Measurements from ENCODE around the gene CRYGB. TPM values are rescaled to one million over a fixed set of nuclear protein-coding genes. Genes with fewer than 3 reads are reported as not detected.

The CRYGB gene
- total and polyA plus RNA-seq, 2 experiments from 2014 or later = not detected

DNA sequence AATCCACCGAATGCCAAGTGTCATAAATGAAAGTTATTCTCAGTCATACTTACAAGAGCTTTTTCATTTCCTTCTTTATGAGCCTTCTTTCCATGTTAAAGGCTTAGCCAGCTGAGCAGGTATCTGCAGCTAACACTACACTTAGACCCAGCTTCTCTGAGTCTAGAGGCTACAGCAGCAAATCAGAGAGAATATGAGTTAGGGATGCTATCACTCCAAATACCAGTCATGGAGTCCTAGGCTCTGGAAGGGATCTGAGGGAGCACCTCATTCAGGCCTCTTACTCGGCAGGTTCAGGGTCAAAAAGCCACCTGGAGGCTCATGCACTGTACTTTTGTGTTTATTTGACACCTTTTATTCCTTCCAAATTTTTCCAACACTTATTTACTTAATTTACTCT is 40.9 kb upstream of the CRYGB start:
- no peak for DNase-seq (ENCODE audit: low read depth in 1 of 2, low spot score in 1 of 2)
- no peak overlapping the region for H3K27ac ChIP-seq
- H3K27me3 ChIP-seq = no peaks in the 10 kb centered on the region
- no peaks in the 10 kb centered on the region for H3K36me3 ChIP-seq
- no peak overlapping the region for H3K4me3 ChIP-seq
- H3K4me1 ChIP-seq (ENCODE audit: low read depth) = no peaks in the 10 kb centered on the region
- no peak for TF ChIP-seq CTCF (IDR thresholded peaks at IDR 0.05; ENCODE audit: low read depth, low read length)
- H3K9me3 ChIP-seq (ENCODE audit: low read depth) = no peaks in the 10 kb centered on the region

DNA sequence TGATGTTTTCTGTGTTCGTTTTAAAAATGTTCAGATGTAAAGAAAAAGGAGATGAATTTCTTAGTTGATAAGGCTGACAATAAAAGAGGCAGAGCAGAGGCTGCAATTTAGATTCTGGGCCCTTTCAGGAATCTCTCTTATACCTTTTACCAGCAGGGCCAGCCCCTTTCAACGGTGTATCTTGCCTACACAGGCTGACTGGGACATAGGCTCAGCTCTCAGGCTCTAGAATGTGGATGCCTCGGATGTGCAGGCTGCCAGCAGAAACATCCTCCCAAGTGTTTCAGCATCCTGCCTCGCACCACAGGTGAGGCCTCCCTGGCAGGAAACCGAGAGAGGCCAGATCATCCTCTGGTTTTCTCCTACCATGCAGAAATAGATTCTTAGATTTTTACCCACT is 40.5 kb upstream of the CRYGB start:
- no peak overlapping the region for H3K27ac ChIP-seq
- no peaks in the 10 kb centered on the region for H3K4me1 ChIP-seq (ENCODE audit: low read depth)
- H3K9me3 ChIP-seq (ENCODE audit: low read depth) = no peaks in the 10 kb centered on the region
- H3K36me3 ChIP-seq = no peaks in the 10 kb centered on the region
- no peaks in the 10 kb centered on the region for H3K27me3 ChIP-seq
- DNase-seq (ENCODE audit: low read depth in 1 of 2, low spot score in 1 of 2) = no peak
- no peak overlapping the region for H3K4me3 ChIP-seq
- TF ChIP-seq CTCF (IDR thresholded peaks at IDR 0.05; ENCODE audit: low read depth, low read length) = no peak

DNA sequence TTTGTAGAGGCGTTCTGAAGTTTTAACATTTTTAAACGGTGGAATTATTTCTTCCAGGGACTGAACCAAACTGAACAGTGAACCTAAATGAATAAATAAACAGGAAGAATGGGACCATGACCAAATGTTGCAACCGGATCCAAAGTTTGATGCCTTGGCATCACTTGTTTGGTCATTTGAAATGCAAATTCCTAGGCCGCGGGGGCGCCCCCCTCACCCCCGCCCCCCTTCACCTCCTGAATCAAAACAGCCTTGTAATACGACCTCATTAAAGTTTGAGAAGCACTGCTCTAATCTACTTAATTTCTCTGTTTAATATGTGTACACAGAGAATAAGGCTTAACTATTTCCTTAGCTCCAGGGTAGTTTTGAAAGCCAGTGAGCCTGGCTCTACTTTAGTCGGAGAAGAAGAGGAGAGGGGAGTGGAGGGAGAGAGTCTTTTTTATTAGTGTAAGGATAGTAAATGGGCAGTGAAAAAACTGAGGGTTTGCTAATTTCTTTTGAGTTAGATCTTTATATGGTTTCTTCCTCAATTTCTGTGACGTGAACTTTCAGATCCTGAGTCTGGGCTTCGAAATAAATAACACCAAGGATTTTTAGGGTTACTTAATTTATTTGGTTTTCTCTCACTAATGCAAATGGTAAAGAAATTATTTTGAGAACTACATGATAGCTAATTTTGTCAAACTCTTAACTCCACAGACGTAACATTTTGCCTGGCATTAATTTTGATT is 38.2 kb upstream of the CRYGB start:
- Histone ChIP-seq H3K27ac (no peak overlapping the region), H3K36me3 (no peaks in the 10 kb centered on the region), H3K4me1 (ENCODE audit: low read depth) (no peaks in the 10 kb centered on the region), H3K27me3 (no peaks in the 10 kb centered on the region), H3K9me3 (ENCODE audit: low read depth) (no peaks in the 10 kb centered on the region), H3K4me3 (no peak overlapping the region)
- TF ChIP-seq CTCF (IDR thresholded peaks at IDR 0.05; ENCODE audit: low read depth, low read length) = no peak
- no peak for DNase-seq (ENCODE audit: low read depth in 1 of 2, low spot score in 1 of 2)

DNA sequence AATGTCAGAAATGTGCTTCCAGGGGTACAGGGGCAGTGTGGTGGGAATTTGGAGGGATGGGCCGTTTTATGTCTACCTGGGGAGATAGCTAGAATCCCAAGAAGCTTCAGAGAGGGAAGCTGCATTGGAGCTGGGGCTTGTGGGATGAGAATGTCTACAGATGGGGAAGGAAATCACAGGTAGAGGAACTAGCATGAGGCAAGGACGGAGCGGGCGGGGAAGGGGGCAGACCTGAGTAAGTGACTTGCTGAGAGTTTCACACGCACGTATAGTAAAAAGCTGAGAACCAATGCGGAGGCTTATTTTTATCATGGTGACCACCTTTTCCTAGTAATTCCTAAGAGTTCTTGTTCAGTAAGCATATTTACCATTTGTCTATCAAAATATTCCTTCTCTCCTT is 37.6 kb upstream of the CRYGB start:
- no peak overlapping the region for H3K4me3 ChIP-seq
- H3K9me3 ChIP-seq (ENCODE audit: low read depth) = no peaks in the 10 kb centered on the region
- no peak for TF ChIP-seq CTCF (IDR thresholded peaks at IDR 0.05; ENCODE audit: low read depth, low read length)
- H3K27ac ChIP-seq = no peak overlapping the region
- no peaks in the 10 kb centered on the region for H3K27me3 ChIP-seq
- H3K36me3 ChIP-seq = no peaks in the 10 kb centered on the region
- no peaks in the 10 kb centered on the region for H3K4me1 ChIP-seq (ENCODE audit: low read depth)
- DNase-seq (ENCODE audit: low read depth in 1 of 2, low spot score in 1 of 2) = no peak

- Histone ChIP-seq H3K36me3 (no peaks in the 10 kb centered on the region), H3K4me3 (no peak overlapping the region), H3K9me3 (ENCODE audit: low read depth) (no peaks in the 10 kb centered on the region), H3K27me3 (no peaks in the 10 kb centered on the region), H3K27ac (no peak overlapping the region), H3K4me1 (ENCODE audit: low read depth) (no peaks in the 10 kb centered on the region)
- TF ChIP-seq CTCF (IDR thresholded peaks at IDR 0.05; ENCODE audit: low read depth, low read length) = no peak
- DNase-seq (ENCODE audit: low read depth in 1 of 2, low spot score in 1 of 2) = no peak
Observed at GRCh38 chr2:208182835-208183234, 36.9 kb upstream of the CRYGB start.
